ENCODE measurements around the gene RLF. TPM values are rescaled to one million over a fixed set of nuclear protein-coding genes. Genes with fewer than 3 reads are reported as not detected.
"Not testable (repeated sequence)": the region's sequence is repeated elsewhere in the genome, so short reads cannot be mapped to it uniquely, and the experiment has no call there.

RLF gene
- total RNA-seq, 1 donor from 2014 or later, result 12.7 TPM

DNA sequence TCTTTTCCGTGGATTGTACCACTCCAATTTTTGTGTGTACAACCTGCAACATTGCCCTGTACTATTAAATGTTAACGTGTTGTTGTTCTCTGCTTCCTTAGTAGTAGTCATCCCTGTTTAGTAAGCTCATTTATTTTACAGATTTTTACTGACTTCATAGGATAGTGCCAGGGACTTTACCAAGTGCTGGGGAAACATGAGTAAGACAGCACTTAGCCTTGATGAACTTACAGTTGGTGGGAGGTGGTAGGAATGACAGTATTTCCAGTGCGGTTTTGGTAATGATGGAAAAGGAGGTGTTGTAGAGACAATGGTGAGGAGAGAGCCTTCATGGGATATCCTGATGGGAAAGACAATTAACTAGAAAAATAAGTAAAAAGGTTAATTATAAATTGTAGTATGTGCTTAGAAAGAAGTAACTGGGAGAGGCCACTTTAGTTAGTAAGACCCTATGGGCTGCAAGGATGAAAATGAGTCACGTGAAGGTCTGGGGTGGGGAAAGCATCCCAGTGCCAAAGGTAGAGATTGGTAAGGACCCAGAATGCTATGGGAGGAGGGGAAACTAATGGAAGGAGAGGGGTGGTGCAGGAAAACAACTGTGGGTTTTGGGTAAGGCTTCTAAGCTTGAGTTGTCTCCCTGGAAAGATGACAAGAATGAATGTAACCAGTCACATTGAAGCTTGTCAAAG lies 1.7 kb downstream of the RLF start:
- DNase-seq (ENCODE audit: missing footprints) (no peak), ATAC-seq (no peak)
- intact Hi-C loops (cut with DNase I), result loop anchor here (5.0 kb wide), 1 partner anchor 94 kb away; the partner anchor contains the start of gene ZMPSTE24

DNA sequence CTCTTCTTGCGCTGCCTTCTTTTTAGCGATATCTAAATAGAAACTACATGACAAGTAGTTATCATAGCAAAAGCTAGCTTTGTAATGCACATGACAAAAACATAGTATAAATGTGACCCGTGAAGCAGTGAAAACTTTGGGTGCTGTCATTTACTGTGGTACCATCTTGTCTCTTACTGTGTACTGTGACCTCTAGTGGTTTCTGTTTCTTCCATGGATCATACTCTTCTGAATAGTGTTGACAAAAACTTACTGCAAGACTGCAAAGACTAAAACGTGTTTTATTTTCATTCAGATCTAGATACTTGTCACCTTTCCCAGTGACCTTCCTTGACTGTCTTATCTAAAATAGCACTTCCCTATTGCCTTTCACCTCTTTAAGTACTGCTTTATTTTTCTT lies 6.1 kb downstream of the RLF start:
- intact Hi-C loops (cut with DNase I), result no loop called here
- no peak for DNase-seq (ENCODE audit: missing footprints)

DNA sequence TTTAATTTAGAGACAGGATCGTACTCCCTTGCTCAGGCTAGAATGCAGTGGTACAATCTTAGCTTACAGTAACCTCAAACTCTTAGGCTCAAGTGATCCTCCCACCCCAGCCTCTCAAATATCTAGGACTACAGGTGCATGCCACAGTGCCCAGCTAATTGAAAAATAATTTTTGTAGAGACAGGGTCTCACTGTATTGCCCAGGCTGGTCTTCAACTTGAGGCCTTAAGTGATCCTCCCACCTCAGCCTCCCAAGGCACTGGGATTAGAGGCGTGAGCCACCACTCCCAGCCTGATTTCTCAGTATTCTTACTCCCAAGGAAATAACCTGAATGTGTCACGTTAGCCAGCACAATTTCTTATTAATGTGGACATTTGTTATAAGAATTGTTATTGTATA lies 9.8 kb downstream of the RLF start:
- DNase-seq (ENCODE audit: missing footprints), result no peak
- intact Hi-C loops (cut with DNase I), result no loop called here
- ATAC-seq, result no peak

More for the DNA sequence above, 6.1 kb downstream of the RLF start:
- no peak for ATAC-seq

DNA sequence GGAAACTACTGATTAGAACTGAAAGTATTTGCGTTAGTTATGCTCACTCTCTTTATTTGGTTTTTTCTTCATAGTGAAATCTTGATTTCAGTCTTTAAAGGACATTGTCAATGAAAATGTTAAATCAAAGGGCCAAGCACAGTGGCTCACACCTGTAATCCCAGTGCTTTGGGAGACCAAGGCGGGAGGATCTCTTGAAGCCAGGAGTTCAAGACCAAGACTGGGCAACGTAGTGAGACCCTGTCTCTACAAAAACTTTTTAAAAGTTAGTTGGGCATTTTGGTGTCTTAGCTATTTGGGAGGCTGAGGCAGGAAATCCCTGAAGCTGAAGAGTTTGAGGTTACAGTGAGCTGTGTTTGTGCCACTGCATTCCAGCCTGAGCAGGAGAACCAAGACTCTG lies 13.6 kb downstream of the RLF start:
- no peak for ATAC-seq
- no peak for DNase-seq (ENCODE audit: missing footprints)
- intact Hi-C loops (cut with DNase I), result no loop called here

DNA sequence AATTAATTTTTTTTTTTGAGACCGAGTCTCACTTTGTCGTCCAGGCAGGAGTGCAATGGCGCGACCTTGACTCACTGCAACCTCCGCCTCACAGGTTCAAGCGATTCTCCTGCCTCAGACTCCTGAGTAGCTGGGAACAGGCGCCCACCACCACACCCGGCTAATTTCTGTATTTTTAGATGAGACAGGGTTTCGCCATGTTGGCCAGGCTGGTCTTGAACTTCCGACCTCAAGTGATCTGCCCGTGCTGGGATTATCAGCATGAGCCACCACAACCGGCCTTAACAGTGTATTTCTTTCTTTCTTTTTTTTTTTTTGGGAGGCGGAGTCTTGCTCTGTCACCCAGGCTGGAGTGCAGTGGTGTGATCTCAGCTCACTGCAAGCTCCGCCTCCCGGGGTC lies 15.8 kb downstream of the RLF start:
- DNase-seq (ENCODE audit: missing footprints); ATAC-seq; intact Hi-C loops (cut with DNase I): not testable (repeated sequence)

DNA sequence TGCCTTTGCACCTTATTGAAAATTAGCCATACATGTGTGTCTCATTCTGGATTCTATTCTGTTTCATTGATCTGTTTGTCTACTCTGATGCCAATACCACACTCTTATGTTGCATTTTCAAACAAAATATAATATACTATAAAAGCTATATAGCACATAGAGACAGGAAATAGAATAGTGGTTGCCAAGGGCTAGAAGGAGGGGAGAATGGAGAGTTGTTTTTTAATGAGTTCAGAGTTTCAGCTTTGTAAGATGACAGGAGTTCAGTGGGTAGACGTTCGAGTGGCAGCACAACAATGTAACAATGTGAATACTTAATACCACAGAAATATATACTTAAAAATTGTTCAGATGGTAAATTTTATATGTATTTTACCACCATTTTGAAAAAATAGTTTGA lies 17.0 kb downstream of the RLF start:
- DNase-seq (ENCODE audit: missing footprints) (no peak), ATAC-seq (no peak)
- intact Hi-C loops (cut with DNase I), result no loop called here

DNA sequence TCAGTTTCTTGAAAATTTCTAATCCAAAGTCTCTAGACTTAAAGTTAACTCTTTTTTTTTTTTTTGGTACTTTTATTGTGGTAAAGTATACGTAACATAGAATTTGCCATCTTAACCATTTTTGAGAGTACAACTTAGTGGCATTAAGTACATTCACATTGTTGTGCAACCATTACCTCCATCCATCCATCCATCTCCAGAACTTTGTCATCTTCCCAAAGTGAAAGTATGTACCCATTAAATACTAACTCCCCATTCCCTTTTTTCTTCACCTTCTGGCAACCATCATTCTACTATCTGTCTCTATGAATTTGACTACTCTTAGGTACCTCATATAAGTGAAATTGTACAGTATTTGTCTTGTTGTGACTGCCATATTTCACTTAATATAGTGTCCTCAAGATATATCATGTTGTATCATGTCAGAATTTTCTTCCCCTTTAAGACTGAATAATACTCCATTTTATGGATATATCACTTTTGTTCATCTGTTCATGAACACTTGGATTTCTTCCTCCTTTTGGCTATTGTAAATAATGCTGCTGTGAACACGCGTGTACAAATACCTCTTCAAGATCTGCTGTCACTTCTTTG lies 18.4 kb downstream of the RLF start:
- no peak for DNase-seq (ENCODE audit: missing footprints)
- intact Hi-C loops (cut with DNase I), result no loop called here
- no peak for ATAC-seq

DNA sequence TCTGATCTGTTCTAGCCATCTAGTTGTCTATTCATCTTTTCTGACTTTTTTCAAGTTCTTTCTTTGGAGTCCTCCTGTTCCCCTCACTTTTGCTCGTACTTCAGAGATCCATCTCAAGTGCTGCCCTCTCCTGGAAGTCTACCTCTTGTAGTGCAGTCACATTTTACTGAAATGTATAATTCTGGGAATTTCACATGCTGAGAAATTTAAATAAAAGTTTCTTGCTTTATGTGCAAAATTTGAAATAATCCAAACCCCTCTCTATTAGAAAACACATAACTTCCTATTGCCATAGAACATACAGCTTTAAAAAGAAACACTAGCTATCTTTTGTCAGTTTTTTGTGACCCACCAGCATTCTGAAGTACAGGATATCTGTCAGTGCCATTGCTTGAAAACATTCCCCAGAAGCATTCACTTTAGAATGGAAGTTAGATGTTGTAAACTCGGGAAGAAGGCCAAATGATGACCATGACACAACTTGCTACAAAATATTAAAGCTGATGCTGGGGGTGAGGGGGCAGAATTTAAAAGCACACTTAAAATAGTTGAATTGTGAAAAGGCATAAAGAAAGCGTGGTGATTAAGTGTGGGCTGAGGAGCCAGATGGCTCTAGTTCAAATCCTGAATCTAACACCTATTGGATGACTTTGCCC lies 22.0 kb downstream of the RLF start:
- intact Hi-C loops (cut with DNase I), result no loop called here
- DNase-seq (ENCODE audit: missing footprints), result no peak
- no peak for ATAC-seq

DNA sequence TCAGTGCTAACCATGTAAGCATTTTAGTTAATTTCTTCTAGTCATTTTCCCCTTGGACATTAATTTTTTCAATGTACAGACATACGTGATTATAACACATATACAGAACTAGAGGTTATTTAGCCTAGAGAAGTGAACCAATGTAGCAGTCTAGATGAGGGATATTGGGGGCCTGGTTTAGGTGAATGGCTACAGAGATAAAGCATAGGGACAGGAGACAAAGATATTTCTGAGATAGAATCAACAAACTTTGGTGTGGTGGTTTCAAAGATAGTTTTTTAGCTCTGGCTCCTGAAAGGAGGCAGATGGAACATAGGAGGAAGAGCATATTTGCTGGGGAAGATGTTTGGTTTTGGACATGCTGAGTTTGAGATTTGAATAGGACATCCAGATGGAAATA lies 23.0 kb downstream of the RLF start:
- no peak for ATAC-seq
- DNase-seq (ENCODE audit: missing footprints), result no peak
- intact Hi-C loops (cut with DNase I), result no loop called here

DNA sequence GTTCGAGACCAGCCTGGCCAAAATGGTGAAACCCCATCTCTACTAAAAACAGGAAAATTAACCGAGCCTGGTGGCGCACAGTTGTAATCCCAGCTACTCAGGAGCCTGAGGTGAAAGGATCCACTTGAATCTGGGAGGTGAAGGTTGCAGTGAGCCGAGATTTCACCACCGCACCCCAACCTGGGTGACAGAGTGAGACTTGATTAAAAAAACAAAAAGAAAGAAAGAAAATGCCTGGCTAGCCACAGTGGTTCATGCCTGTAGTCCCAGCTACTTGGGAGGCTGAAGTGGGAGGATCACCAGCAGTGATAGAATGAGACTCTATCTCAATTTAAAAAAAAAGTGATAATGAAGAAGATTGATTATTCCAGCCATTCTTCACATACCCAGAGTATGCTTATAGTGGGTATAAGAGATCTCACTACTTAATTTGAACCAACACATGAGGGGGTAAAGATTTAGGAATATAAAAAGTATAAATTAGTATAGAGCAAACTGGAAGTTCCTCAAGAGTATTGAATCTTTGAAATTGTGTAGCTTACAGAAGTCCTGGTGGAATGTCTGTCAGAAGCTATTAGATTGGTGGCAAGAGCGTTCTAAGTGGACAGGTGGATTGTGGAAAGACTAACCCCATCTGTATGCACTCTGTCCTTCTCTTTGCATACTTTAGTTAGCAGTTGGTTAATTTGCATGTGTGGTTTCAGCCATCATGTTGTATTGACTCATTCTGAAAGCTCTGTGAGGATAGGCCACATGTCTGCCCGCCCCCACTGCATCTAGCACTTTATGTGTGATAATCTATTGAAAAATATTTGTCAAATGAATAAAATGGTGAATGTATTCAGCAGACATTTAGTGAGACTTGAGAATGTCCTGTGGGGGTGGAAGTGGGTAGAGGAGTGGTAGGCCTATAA lies 25.0 kb downstream of the RLF start:
- DNase-seq (ENCODE audit: missing footprints), result no peak
- no peak for ATAC-seq
- intact Hi-C loops (cut with DNase I), result no loop called here

DNA sequence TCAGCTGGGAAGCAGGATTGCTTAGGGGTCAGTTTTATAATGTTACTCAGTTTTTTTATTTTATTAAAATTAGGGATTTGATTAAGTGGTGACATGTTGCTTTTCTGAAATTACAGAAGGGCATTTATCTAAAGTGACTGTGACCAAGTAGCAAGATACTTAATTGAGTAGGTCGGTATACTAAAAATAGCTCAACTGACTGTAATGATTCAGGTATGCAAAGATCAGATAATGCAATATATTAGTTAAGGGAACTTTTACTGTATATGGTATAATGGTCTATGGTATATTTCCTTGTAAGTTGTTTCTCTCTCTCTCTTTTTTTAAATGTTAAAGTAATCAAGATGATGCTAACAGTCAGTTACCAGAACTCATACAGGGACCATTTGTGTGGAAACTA lies 26.2 kb downstream of the RLF start:
- no peak for DNase-seq (ENCODE audit: missing footprints)
- no peak for ATAC-seq
- intact Hi-C loops (cut with DNase I), result no loop called here

DNA sequence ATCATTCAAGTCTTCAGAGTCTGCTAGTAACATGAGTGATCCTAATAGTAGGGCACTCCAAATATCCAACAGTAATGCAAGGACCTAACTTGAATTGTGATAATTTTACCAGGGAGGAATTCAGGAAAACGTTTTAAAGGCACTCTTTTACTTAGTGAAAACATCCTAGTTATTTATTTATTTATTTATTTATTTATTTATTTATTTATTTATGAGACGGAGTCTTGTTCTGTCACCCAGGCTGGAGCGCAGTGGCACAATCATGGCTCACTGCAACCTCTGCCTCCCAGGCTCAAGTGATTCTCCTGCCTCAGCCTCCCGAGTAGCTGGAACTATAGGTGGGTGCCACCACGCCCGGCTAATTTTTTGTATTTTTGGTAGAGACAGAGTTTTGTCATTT lies 33.5 kb downstream of the RLF start:
- DNase-seq (ENCODE audit: missing footprints); intact Hi-C loops (cut with DNase I); ATAC-seq: not testable (repeated sequence)

DNA sequence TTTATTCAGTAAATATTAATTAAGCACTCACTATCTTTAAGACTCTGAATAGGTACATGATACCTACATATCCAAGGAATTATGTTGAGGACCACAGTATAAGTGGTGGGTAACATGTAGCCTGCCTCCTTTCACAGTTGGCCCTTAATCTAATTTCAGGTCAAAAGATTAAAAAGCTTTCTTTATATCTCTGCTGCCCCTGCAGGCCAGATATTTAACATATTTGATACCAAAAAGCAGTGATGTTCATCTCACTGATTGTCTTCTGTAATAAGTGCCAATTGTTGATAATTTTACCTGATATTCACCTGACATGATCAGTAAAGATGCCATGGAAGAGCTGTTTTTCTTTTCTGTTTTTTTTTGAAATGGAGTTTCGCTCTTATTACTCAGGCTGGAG lies 36.5 kb downstream of the RLF start:
- no peak for ATAC-seq
- intact Hi-C loops (cut with DNase I), result no loop called here
- no peak for DNase-seq (ENCODE audit: missing footprints)

DNA sequence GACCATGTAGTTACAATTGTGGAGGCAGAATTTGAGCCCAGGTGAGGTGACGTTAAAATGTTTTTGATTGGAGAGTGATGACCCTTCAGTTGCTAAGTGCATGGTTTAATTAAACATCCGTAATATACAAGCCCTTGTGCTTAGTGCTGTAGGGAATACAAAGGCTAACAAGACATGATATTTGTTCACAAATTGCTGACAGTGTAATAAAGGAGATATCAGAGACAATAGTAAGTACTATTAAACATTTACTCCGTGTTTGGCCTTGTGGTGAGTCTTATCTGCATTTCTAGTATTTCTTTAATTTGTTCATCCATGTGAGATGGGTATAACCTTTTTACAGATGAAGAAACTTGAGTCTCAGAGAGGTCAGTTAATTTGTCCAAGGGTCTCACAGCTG lies 37.9 kb downstream of the RLF start:
- intact Hi-C loops (cut with DNase I), result no loop called here
- ATAC-seq (no peak), DNase-seq (ENCODE audit: missing footprints) (no peak)

DNA sequence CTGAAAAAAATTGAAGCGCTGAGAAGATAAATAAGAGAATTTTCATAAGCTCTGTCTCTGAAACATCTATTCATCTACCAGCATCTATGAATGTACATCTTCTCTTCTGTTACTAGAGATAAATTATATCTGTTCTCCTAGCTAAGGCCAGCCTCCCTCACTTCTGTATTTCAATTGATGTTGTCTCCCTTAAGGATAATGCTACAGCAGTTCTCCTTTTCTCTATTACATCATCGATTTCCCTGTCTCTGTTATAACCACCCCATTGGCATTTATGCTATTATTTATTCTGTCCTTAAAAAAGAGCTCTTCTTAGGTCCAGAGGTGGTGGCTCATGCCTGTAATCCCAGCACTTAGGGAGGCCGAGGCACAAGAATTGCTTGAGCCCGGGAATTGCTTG lies 43.7 kb downstream of the RLF start:
- ATAC-seq, result no peak
- intact Hi-C loops (cut with DNase I), result no loop called here
- no peak for DNase-seq (ENCODE audit: missing footprints)

DNA sequence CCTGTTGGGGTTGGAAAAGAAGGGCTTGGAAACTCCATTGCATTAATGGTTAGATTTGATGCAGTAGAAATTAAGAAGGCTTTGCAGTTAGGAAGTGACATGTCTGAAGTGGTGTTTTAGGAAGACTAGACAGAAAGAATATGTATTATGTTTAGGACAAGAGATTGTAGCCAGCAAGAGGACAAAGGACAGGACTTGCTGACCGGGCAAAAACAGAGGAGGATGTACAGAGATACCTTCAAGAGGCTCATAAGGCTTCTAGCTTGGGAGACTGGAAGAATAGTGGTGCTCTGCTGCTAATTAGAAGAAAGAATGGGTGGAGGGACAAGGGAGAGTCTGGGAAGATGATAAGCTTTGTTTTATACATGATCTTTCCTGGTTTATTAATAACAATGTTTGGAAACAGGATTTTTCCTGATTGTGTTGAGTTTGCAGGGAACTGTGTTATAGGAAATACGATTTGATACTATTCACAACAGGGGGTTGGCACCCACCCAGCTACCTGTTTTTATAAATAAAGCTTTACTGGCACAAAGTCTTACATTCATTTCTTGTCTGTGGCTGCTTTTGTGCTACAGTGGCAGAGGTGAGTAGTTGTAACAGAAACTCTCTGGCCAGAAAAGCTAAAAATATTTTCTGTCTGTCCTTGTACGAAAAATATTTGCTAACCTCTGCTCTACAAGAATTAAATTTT lies 49.5 kb downstream of the RLF start:
- intact Hi-C loops (cut with DNase I), result no loop called here
- no peak for DNase-seq (ENCODE audit: missing footprints)
- ATAC-seq, result no peak

DNA sequence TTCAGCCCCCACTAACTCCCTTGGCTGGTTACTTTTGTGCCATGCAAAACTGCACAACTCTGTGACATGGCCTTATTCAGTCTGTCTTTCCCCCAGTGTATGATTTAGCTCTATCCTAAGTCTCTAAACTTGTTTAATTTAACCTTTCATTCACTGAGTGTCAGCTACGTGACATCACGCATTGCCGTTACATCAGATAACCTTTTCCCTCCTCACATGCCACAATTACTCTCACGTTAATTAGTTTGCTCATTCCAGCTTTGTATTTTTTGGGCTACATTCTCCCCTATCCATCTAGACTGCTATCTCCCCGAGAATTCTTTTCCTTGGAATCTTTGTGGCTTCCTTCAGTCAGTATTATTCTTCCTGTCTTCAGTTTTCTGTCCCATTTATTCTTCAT lies 57.1 kb downstream of the RLF start:
- no peak for ATAC-seq
- intact Hi-C loops (cut with DNase I), result no loop called here

DNA sequence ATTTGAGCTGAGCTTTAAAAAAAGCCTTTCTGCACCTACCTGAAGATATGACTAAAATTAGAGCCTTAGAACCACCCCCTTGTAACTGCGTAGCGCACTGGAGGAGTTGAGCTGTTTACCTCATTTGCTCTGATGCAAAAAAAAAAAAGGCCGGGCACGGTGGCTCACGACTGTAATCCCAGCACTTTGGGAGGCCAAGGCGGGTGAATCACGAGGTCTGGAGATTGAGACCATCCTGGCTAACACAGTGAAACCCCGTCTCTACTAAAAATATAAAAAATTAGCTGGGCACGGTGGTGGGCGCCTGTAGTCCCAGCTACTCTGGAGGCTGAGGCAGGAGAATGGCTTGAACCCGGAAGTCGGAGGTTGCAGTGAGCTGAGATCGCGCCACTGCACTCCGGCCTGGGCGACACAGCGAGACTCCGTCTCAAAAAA lies 60.3 kb downstream of the RLF start:
- DNase-seq (ENCODE audit: missing footprints); ATAC-seq; intact Hi-C loops (cut with DNase I): not testable (repeated sequence)

More for the DNA sequence above, 57.1 kb downstream of the RLF start:
- DNase-seq (ENCODE audit: missing footprints), result no peak
